ENCODE measurements around the gene MT1F. TPM values are rescaled to one million over a fixed set of nuclear protein-coding genes. Genes with fewer than 3 reads are reported as not detected.
A peak's percentile ranks its signal among the peaks of the same experiment; 100 is the strongest.

The MT1F gene
- total and polyA plus RNA-seq, 10 of the 15 experiments (the other 5 are each of a cell fraction or from before 2014, with no cell fraction given), result 0.28 to 2.5 (median 1.1) TPM; not detected in 1

GRCh38 chr16:56667581-56668571 lies 10.1 kb downstream of the MT1F start, which contains the start of gene MT1G:
TSS of gene MT1G (minus strand) at chr16:56668065. CDS start at chr16:56667993, 72 bp downstream.
- no TSS peak for BruUV-seq (replicated peaks)
- ATAC-seq (peak; percentile 73), DNase-seq (ENCODE audit: low read depth, low spot score) (no peak), FAIRE-seq (no peak)
- H3K27ac ChIP-seq (ENCODE audit: control insufficient read depth, insufficient read depth), result no peak within 1 kb of the TSS
- SMC1A ChIA-PET (ENCODE audit: uncharacterized antibody, unreplicated experiment), result interaction anchor here (1.6 kb wide), 1 partner anchor 34 kb away, joined by 5 read pairs; no protein-coding TSS in a partner anchor
- POLR2A ChIA-PET, result no interaction called here
- in situ Hi-C loops (cut with MboI) (no loop called here), intact Hi-C loops (cut with micrococcal nuclease; ENCODE audit: unreplicated experiment) (no loop called here)
- no peak within 1 kb of the TSS for H3K4me2 ChIP-seq (ENCODE audit: control insufficient read depth, insufficient read depth)
- 13% methylated on average over 43 of the region's 46 CpGs for WGBS (ENCODE audit: insufficient coverage, insufficient replicate concordance, low lambda C conversion rate, missing lambda C conversion rate)
- H3K79me2 ChIP-seq (ENCODE audit: control insufficient read depth, insufficient read depth, low read length), result no peaks in the 10 kb centered on the region
- CTCF ChIA-PET, result interaction anchor here (1.0 to 1.6 kb wide), 2 partner anchors 64 to 154 kb away, joined by 3 read pairs; no protein-coding TSS in a partner anchor
- H3K9me3 ChIP-seq (replicated peaks; ENCODE audit: control insufficient read depth, insufficient read depth, low read length), result no peaks in the 10 kb centered on the region
- H4K20me1 ChIP-seq (ENCODE audit: control insufficient read depth, insufficient read depth), result no peaks in the 10 kb centered on the region
- no peaks in the 10 kb centered on the region for H3K4me1 ChIP-seq (ENCODE audit: control insufficient read depth, insufficient read depth, low read length)
- H3K4me3 ChIP-seq, result no peak within 1 kb of the TSS
- H3K36me3 ChIP-seq (ENCODE audit: control insufficient read depth in 2 of 2, insufficient read depth in 2 of 2, low read length in 1 of 2), result no peaks in the 10 kb centered on the region
- peaks cover 25 to 27% of the 10 kb centered on the region in 2 experiments for H3K27me3 ChIP-seq (replicated peaks in 1 of 2; ENCODE audit: control insufficient read depth in 2 of 2, insufficient read depth in 2 of 2, low read length in 1 of 2)
- no peak within 1 kb of the TSS for H2AFZ ChIP-seq (ENCODE audit: control insufficient read depth, low read depth, low read length)
- no peak for TF ChIP-seq CBFB (IDR thresholded peaks at IDR 0.05; ENCODE audit: low read depth)
- TF ChIP-seq SREBF1 (IDR thresholded peaks at IDR 0.05; ENCODE audit: low read length), result no peak
- TF ChIP-seq MEF2B (IDR thresholded peaks at IDR 0.05; ENCODE audit: partially characterized antibody, poor library complexity, severe bottlenecking), result no peak
- no peak for TF ChIP-seq CUX1 (IDR thresholded peaks at IDR 0.05; ENCODE audit: insufficient replicate concordance, low read depth, low read length)
- RAD21 ChIA-PET (ENCODE audit: unreplicated experiment), result no interaction called here
- no peak within 1 kb of the TSS for H3K9ac ChIP-seq (ENCODE audit: control insufficient read depth, insufficient read depth, low read length)

All from GM12878 (cell line).